CD4-positive, alpha-beta T cell treated with Interleukin-2 at 100 ng/mL for 4 hours (primary cell): ENCODE data around the gene ATP10B.
"Not testable (repeated sequence)": the region's sequence is repeated elsewhere in the genome, so short reads cannot be mapped to it uniquely, and the experiment has no call there.

ENCODE experiments used
- DNase-seq: peaks from one replicate; pipeline ENCODE4 v3.0.0-alpha.2; 2020; ENCODE audit warnings: low spot score

Gene ATP10B

GRCh38 chr5:160852049-160852448 is at the start of gene ATP10B:
ATP10B (minus strand) TSS chr5:160852211; CDS start chr5:160688074, 164,137 bp downstream.
- no peak for DNase-seq

GRCh38 chr5:160901656-160902055 is 49.6 kb upstream of the ATP10B start:
- DNase-seq, result no peak

GRCh38 chr5:160899735-160900134 is 47.7 kb upstream of the ATP10B start:
- DNase-seq, result no peak

DNA sequence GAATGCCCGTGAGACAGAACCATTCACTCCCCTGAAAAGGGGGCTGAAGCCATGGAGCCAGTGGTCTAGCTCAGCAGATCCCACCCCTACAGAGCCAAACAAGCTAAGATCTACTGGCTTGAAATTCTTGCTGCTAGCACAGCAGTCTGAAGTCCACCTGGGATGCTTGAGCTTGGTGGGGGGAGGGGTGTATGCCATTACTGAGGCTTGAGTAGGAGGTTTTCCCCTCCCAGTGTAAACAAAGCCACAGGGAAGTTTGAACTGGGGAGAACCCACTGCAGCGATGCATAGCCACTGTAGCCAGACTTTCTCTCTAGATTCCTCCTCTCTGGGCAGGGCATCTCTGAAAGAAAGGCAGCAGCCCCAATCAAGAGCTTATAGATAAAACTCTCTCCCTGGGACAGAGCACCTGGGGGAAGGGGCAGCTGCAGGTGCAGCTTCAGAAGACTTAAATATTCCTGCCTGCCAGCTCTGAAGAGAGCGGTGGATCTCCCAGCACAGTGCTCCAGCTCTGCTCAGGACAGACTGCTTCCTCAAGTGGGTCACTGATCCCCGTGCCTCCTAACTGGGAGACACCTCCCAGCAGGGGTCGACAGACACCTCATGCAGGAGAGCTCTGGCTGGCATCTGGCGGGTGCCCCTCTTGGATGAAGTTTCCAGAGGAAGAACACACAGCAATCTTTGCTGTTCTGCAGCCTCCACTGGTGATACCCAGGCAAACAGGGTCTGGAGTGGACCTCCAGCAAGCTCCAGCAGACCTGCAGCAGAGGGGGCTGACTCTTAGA is 41.4 kb upstream of the ATP10B start:
- not testable (repeated sequence) for DNase-seq

DNA sequence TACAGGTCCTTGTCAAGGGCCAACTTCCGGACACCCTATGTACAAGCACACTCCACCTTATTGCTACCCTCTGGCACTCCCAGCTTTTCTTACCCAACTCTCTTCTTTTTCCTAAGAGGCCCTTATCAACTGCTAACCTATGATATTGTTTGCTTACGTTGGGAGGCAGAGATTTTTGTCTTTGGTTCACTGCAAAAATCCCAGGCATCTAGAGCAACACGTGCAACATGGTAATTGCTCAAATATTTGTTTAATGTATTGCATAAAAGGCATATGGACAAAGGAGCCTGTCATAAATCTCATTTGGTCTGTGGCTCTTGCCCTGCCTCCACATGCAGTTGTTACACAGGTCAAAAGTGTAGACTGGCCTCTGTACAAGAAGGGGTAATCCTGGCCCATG is 35.8 kb upstream of the ATP10B start:
- no peak for DNase-seq

- DNase-seq, result not testable (repeated sequence)
Observed at GRCh38 chr5:160873560-160874200, 21.7 kb upstream of the ATP10B start.

DNA sequence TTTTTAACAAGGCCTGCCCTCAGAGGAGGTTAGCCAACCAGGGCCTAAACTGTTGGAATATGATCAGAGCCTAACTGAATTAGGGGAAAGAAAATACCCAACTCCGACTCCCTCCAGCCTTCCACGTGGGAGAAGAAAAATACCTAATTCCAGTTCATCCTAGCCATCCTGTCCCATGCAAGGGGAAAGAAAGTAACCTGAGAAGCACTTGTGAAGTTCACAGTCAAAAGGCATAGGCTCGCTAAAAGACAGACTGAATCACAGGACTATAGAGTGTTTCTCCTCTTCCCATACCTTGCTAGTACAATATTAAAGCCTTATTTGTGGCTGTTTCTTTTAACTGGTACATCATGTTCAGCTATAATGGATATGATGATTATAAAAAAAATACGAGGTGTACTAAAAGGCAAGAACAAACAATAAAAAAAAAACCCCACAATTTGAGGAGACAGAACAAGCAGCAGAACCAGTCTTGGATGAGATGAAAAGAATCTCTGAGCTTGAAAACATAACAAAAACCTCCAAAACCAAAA is 18.0 kb upstream of the ATP10B start:
- no peak for DNase-seq

GRCh38 chr5:160867976-160868375 is 16.0 kb upstream of the ATP10B start:
- DNase-seq, result no peak

DNA sequence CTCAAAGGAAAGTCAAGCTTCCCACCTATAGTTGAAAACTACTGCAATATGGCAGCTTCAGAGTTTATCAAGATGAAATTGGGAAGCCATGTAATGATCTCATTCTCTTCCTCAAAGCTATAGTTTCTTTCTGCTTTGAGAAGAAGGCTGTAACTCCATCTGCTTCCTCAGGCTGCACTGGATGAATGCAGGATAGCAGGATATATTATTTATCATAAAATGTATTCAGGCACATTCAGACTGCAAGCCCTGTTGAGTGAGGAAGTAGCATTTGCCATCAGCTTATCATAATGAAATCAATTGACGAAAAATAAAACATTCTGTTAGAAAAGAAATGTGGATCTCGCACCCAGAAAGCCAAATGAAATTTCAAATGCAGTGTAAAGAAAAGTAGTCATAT is 560 bp downstream of the ATP10B start:
- no peak for DNase-seq

GRCh38 chr5:160850421-160850820 is 1.6 kb downstream of the ATP10B start:
- DNase-seq, result no peak

- no peak for DNase-seq
Observed at GRCh38 chr5:160847526-160848085, 4.4 kb downstream of the ATP10B start.

- no peak for DNase-seq
Observed at GRCh38 chr5:160846642-160847041, 5.4 kb downstream of the ATP10B start.

DNA sequence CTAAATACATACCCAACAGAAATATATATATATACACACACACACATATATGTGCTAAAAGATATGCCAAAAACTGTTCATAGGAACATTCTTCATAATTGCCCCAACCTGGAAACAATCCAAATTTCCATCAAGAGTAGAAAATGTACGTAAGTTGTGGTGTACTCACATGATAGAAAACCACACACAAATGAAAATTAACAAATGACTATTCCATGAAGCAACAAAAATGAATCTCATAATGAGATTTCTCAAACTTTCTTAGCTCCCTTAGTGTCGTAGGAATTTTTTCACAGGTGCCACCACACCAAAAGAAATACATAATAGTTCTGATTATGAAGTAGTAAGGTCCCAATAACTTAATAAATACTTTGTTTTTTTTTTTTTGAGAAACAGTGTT is 7.8 kb downstream of the ATP10B start:
- no peak for DNase-seq

- DNase-seq, result no peak
Observed at GRCh38 chr5:160843240-160843639, 8.8 kb downstream of the ATP10B start.

- DNase-seq, result no peak
Observed at GRCh38 chr5:160837749-160838593, 14.0 kb downstream of the ATP10B start.

DNA sequence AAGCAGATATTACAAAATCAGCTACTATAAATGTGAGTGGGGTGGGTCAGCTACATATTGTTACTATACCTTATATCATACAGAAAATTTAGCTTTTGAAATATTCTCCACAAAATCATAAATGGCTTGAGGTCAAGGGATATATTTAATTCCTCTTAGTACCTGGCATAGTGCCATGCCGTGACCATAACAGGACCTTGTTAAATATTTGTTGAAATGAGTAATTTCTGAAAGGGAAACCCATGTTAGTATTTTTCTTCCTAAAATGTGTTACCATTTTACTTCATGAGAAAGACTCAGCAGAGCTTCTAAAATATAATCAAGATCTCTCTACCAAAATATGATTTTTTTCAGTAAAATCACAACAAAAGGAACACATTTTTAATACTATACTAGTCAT is 14.8 kb downstream of the ATP10B start:
- no peak for DNase-seq

DNA sequence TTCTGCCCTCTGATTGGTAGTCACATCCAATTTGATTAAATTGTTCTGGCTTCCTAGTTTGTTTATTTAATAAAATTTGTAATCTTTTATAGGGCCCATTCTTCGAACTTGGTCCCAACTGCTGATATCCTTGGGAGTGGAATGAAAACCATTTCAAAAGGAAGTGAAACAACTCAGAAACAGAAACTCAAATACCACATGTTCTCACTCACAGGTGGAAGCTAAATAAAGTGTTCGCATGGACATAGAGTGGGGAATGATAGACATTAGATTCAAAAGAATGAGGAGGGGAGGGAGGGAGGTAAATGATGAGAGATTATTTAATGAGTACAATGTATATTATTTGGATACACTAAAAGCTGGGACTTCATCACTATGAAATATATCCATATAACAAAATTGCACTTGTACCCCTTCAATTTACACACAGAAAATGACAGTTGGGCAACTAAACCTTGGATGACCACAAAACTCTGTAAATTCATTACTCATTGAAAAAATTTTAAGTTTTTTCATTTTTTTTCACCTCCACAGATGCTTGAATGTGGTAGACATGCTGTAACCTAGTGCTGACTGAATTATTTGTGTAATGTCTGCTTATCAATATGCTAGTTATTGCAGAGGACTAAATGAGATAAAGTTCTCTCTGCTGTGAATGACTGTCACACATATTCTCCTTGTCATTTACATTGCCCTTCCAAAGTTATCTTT is 16.0 kb downstream of the ATP10B start:
- no peak for DNase-seq

- no peak for DNase-seq
Observed at GRCh38 chr5:160835376-160835775, 16.6 kb downstream of the ATP10B start.

DNA sequence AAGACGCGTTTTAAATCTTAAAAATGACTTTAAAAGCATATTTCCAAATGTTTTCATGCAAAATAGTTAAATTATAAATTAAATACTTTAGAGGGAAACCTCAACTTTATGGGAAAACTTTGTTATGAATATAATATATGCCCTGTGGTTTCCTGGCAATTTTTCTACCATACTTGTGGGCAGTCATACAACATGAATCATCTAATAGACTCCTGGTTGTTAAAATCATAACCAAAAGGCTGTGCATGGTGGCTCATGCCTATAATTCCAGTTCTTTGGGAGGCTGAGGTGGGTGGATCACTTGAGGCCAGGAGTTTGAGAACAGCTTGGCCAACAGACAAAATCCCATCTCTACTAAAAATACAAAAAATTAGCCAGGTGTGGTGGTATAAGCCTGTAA is 18.2 kb downstream of the ATP10B start:
- no peak for DNase-seq

DNA sequence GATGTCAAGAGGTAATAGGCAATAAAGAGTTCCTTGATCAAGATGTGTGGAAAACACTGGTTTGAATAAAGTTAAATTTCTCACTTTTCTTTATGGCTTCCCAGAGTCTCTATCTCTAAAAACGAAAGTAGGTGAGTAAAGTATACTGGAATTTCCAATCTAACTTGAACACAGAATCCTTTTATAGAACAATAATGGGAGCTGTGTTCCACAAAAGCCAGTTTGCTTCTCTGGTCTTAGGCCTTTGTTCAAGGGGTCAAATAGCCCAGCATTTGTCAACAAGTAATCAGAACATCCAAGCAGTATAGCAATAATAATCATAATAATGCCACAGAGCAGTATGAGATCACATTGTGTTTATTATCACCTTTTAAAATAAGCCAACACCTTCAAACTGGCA is 20.2 kb downstream of the ATP10B start:
- DNase-seq, result no peak

GRCh38 chr5:160824301-160825001 is 27.6 kb downstream of the ATP10B start:
- no peak for DNase-seq
